ENCODE results near the gene CRCP. TPM values are rescaled to one million over a fixed set of nuclear protein-coding genes. Genes with fewer than 3 reads are reported as not detected.
A peak's percentile ranks its signal among the peaks of the same experiment; 100 is the strongest.
"Not testable (repeated sequence)": the region's sequence is repeated elsewhere in the genome, so short reads cannot be mapped to it uniquely, and the experiment has no call there.

The CRCP gene
- total RNA-seq, 2 experiments from 2014 or later: 25.5 to 25.9 TPM

DNA sequence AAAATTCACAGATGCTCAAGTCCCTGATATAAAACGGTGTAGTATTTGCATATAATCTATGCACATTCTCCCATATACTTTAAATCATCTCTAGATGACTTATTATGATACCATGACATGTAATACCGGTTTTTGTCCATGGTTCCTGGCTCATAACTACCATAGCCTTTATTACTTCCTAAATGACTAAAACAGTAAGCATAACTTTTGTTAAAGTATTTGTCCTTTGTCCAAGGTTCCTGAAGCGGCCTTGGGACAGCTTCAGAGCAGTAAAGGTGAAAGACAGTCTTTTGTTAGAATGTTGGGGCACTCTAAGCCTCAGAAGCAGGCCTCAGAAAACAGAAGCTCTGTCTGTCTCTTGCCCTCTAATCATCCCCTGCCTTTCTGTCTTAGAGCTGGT is 4.0 kb downstream of the CRCP start:
- no peak overlapping the region for H3K27ac Mint-ChIP-seq
- TF ChIP-seq, protein P1, sequence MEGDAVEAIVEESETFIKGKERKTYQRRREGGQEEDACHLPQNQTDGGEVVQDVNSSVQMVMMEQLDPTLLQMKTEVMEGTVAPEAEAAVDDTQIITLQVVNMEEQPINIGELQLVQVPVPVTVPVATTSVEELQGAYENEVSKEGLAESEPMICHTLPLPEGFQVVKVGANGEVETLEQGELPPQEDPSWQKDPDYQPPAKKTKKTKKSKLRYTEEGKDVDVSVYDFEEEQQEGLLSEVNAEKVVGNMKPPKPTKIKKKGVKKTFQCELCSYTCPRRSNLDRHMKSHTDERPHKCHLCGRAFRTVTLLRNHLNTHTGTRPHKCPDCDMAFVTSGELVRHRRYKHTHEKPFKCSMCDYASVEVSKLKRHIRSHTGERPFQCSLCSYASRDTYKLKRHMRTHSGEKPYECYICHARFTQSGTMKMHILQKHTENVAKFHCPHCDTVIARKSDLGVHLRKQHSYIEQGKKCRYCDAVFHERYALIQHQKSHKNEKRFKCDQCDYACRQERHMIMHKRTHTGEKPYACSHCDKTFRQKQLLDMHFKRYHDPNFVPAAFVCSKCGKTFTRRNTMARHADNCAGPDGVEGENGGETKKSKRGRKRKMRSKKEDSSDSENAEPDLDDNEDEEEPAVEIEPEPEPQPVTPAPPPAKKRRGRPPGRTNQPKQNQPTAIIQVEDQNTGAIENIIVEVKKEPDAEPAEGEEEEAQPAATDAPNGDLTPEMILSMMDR (IDR thresholded peaks at IDR 0.05): no peak

DNA sequence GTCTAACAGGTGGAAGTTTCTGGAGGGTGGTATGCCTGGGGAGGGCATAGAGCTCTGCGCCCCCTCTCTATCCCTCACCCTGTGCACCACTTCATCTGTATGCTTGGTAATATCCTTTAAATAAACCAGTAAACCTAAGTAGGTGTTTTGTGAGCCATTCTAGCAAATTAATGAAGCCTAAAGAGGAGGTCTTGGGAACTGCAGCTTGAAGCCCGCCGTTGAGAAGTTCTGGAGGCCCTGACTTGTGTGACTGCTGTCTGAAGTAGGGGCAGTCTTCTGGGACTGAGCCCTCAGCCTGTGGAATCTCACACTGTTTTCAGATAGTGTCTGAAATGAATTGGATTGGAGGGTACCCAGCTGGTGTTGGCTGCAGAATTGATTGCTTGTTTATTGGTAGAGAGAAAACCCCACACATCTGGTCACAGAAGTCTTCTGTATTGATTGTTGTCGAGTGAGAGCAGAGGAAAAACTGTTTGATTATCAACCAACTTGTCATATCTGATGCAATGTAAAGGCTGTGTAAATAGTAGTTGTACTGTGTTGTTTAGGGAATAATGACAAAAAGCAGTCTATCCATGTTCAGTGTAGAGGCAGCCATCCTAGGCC is 4.7 kb downstream of the CRCP start:
- TF ChIP-seq, protein P1 (IDR thresholded peaks at IDR 0.05): no peak
- ChIA-PET CTCF (no interaction called here), POLR2A (no interaction called here)
- intact Hi-C loops (cut with micrococcal nuclease): no loop called here
- peaks cover 33% of the 10 kb centered on the region for H3K36me3 Mint-ChIP-seq (ENCODE audit: low read depth)
- DNase-seq (no peak), ATAC-seq (no peak)
- H3K4me3 Mint-ChIP-seq: no peak overlapping the region
- peaks cover 53% of the 10 kb centered on the region for H3K4me1 Mint-ChIP-seq (ENCODE audit: low read depth)
- no peaks in the 10 kb centered on the region for H3K9me3 Mint-ChIP-seq
- peak overlapping the region; percentile 49 for H3K27ac Mint-ChIP-seq
- no peaks in the 10 kb centered on the region for H3K27me3 Mint-ChIP-seq

More for the DNA sequence above, 4.0 kb downstream of the CRCP start:
- no peak overlapping the region for H3K4me3 Mint-ChIP-seq
- CTCF ChIA-PET: no interaction called here
- peaks cover 33% of the 10 kb centered on the region for H3K36me3 Mint-ChIP-seq (ENCODE audit: low read depth)
- H3K27me3 Mint-ChIP-seq: no peaks in the 10 kb centered on the region
- intact Hi-C loops (cut with micrococcal nuclease): no loop called here
- peaks cover 52% of the 10 kb centered on the region for H3K4me1 Mint-ChIP-seq (ENCODE audit: low read depth)
- ATAC-seq (no peak), DNase-seq (no peak)
- POLR2A ChIA-PET: interaction anchor here (0.6 kb wide), 1 partner anchor 89 kb away, joined by 3 read pairs; no protein-coding TSS in a partner anchor
- no peaks in the 10 kb centered on the region for H3K9me3 Mint-ChIP-seq

GRCh38 chr7:66123175-66123528 is 8.5 kb downstream of the CRCP start:
- no peak overlapping the region for H3K4me3 Mint-ChIP-seq
- DNase-seq (no peak), ATAC-seq (no peak)
- TF ChIP-seq, protein P1 (IDR thresholded peaks at IDR 0.05): no peak
- H3K9me3 Mint-ChIP-seq: no peaks in the 10 kb centered on the region
- ChIA-PET POLR2A (no interaction called here), CTCF (no interaction called here)
- no peak overlapping the region for H3K27ac Mint-ChIP-seq
- peaks cover 20% of the 10 kb centered on the region for H3K36me3 Mint-ChIP-seq (ENCODE audit: low read depth)
- H3K27me3 Mint-ChIP-seq: no peaks in the 10 kb centered on the region
- peaks cover 62% of the 10 kb centered on the region for H3K4me1 Mint-ChIP-seq (ENCODE audit: low read depth)
- intact Hi-C loops (cut with micrococcal nuclease): no loop called here

GRCh38 chr7:66124569-66124861 is 9.9 kb downstream of the CRCP start:
- CTCF ChIA-PET: interaction anchor here (1.3 kb wide), 1 partner anchor 13 kb away, joined by 3 read pairs; no protein-coding TSS in a partner anchor
- peaks cover 49% of the 10 kb centered on the region for H3K4me1 Mint-ChIP-seq (ENCODE audit: low read depth)
- H3K9me3 Mint-ChIP-seq; DNase-seq; H3K27me3 Mint-ChIP-seq; H3K4me3 Mint-ChIP-seq; POLR2A ChIA-PET; ATAC-seq; intact Hi-C loops (cut with micrococcal nuclease): not testable (repeated sequence)
- H3K27ac Mint-ChIP-seq: peak overlapping the region; percentile 82
- peaks cover 13% of the 10 kb centered on the region for H3K36me3 Mint-ChIP-seq (ENCODE audit: low read depth)

- H3K36me3 Mint-ChIP-seq (ENCODE audit: low read depth): peaks cover 15% of the 10 kb centered on the region
- TF ChIP-seq, protein P1 (IDR thresholded peaks at IDR 0.05): no peak
- no peak overlapping the region for H3K4me3 Mint-ChIP-seq
- intact Hi-C loops (cut with micrococcal nuclease): no loop called here
- ChIA-PET POLR2A (interaction anchor here (0.7 kb wide), 1 partner anchor 10 kb away, joined by 3 read pairs; no protein-coding TSS in a partner anchor), CTCF (interaction anchor here (1.3 kb wide), 1 partner anchor 13 kb away, joined by 3 read pairs; no protein-coding TSS in a partner anchor)
- ATAC-seq (peak; percentile 47), DNase-seq (no peak)
- no peaks in the 10 kb centered on the region for H3K27me3 Mint-ChIP-seq
- peak overlapping the region; percentile 82 for H3K27ac Mint-ChIP-seq
- H3K9me3 Mint-ChIP-seq: no peaks in the 10 kb centered on the region
- H3K4me1 Mint-ChIP-seq (ENCODE audit: low read depth): peaks cover 49% of the 10 kb centered on the region
Observed at GRCh38 chr7:66125052-66125694, 10.5 kb downstream of the CRCP start.

GRCh38 chr7:66125781-66126352 is 11.2 kb downstream of the CRCP start:
- POLR2A ChIA-PET: interaction anchor here (0.7 kb wide), 1 partner anchor 10 kb away, joined by 3 read pairs; no protein-coding TSS in a partner anchor
- H3K27ac Mint-ChIP-seq: peak overlapping the region; percentile 82
- DNase-seq (peak; percentile 61), ATAC-seq (peak; percentile 88)
- H3K9me3 Mint-ChIP-seq; intact Hi-C loops (cut with micrococcal nuclease); H3K27me3 Mint-ChIP-seq; H3K4me3 Mint-ChIP-seq: not testable (repeated sequence)
- H3K4me1 Mint-ChIP-seq (ENCODE audit: low read depth): peaks cover 46% of the 10 kb centered on the region
- H3K36me3 Mint-ChIP-seq (ENCODE audit: low read depth): peaks cover 20% of the 10 kb centered on the region
- CTCF ChIA-PET: interaction anchor here (1.3 kb wide), 1 partner anchor 12 kb away, joined by 3 read pairs; no protein-coding TSS in a partner anchor

- CTCF ChIA-PET, H3K9me3 Mint-ChIP-seq: not testable (repeated sequence)
Observed at GRCh38 chr7:66127172-66127571, 12.5 kb downstream of the CRCP start.

More at GRCh38 chr7:66127172-66127571, 12.5 kb downstream of the CRCP start:
- H3K27me3 Mint-ChIP-seq; ATAC-seq; H3K27ac Mint-ChIP-seq; POLR2A ChIA-PET; intact Hi-C loops (cut with micrococcal nuclease); H3K4me3 Mint-ChIP-seq; DNase-seq: not testable (repeated sequence)
- Mint-ChIP-seq H3K36me3 (ENCODE audit: low read depth) (peaks cover 27% of the 10 kb centered on the region), H3K4me1 (ENCODE audit: low read depth) (peaks cover 44% of the 10 kb centered on the region)

Measured in activated CD8-positive, alpha-beta T cell treated with anti-CD3 and anti-CD28 coated beads for 36 hours (primary cell).